ENCODE measurements around the gene ILK.

DNA sequence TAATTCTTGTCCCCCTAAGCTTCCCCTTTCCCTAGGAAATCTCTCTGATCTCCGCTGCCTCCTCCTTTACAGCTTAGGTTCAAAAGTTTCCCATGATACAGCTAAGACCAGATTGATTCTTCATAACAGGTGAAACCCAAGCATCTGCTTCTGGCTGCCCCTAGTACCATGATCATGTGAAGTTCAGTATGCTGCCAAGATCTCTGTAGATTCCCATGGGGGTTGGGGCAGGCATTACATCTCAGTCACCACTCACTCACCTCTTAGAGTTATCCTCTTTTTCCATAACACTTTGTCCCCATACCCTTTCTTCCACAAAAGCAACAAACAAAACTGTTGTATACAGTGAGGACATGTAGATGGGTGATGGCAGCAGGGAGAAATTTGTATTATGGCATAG lies 44.2 kb upstream of the ILK start:
- no peak for TF ChIP-seq POLR2A (IDR thresholded peaks at IDR 0.05)
- no peak for TF ChIP-seq EP300 (IDR thresholded peaks at IDR 0.05; ENCODE audit: low read depth)
- TF ChIP-seq, protein P1, sequence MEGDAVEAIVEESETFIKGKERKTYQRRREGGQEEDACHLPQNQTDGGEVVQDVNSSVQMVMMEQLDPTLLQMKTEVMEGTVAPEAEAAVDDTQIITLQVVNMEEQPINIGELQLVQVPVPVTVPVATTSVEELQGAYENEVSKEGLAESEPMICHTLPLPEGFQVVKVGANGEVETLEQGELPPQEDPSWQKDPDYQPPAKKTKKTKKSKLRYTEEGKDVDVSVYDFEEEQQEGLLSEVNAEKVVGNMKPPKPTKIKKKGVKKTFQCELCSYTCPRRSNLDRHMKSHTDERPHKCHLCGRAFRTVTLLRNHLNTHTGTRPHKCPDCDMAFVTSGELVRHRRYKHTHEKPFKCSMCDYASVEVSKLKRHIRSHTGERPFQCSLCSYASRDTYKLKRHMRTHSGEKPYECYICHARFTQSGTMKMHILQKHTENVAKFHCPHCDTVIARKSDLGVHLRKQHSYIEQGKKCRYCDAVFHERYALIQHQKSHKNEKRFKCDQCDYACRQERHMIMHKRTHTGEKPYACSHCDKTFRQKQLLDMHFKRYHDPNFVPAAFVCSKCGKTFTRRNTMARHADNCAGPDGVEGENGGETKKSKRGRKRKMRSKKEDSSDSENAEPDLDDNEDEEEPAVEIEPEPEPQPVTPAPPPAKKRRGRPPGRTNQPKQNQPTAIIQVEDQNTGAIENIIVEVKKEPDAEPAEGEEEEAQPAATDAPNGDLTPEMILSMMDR (IDR thresholded peaks at IDR 0.05) = no peak
